ENCODE measurements around the gene ADAMTSL3.

DNA sequence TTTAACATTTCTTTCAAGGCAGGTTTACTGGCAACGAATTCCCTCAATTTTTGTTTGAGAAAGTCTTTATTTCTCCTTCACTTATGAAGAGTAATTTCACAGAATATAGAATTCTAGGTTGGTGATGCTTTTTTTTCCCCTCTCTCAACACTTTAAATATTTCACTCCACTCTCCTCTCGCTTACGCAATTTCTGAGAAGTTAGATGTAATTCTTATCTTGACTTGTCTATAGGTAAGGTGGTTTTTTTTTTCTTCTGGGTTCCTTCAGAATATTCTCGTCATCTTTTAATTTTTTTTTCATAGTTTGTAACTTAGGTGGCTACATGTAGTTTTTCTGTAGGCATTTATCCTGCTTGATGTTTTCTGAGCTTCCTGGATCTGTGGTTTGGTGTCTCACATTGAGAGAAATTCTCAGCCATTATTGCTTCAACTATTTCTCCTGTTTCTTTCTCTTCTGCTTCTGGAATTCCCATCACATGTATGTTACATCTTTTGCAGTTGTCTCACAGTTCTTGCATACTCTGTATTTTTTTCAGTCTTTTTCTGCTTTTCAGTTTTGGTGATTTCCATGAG is 392.2 kb downstream of the ADAMTSL3 start:
- no peak for TF ChIP-seq FOXK2 (IDR thresholded peaks at IDR 0.05)
- no peak for TF ChIP-seq FOXA1 (IDR thresholded peaks at IDR 0.05)
- no peak for TF ChIP-seq FOXM1 (IDR thresholded peaks at IDR 0.05; ENCODE audit: borderline replicate concordance)
- TF ChIP-seq HDGF (IDR thresholded peaks at IDR 0.05; ENCODE audit: borderline replicate concordance), result no peak
- no peak for TF ChIP-seq ELF4 (IDR thresholded peaks at IDR 0.05)
- no peak for TF ChIP-seq L3MBTL2 (conservative IDR thresholded peaks at IDR 0.05)
- TF ChIP-seq, protein P1, sequence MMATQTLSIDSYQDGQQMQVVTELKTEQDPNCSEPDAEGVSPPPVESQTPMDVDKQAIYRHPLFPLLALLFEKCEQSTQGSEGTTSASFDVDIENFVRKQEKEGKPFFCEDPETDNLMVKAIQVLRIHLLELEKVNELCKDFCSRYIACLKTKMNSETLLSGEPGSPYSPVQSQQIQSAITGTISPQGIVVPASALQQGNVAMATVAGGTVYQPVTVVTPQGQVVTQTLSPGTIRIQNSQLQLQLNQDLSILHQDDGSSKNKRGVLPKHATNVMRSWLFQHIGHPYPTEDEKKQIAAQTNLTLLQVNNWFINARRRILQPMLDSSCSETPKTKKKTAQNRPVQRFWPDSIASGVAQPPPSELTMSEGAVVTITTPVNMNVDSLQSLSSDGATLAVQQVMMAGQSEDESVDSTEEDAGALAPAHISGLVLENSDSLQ (IDR thresholded peaks at IDR 0.05), result no peak
- no peak for TF ChIP-seq NFRKB (IDR thresholded peaks at IDR 0.05)
- no peak for TF ChIP-seq BHLHE40 (IDR thresholded peaks at IDR 0.05; ENCODE audit: borderline replicate concordance)
- no peak for TF ChIP-seq SP1 (IDR thresholded peaks at IDR 0.05)
- TF ChIP-seq CTBP1 (IDR thresholded peaks at IDR 0.05; ENCODE audit: borderline replicate concordance), result no peak
- TF ChIP-seq SUZ12 (IDR thresholded peaks at IDR 0.05), result no peak
- TF ChIP-seq ARNT (IDR thresholded peaks at IDR 0.05), result no peak

All from HEK293T (cell line).